A549 (cell line): ENCODE measurements around the gene ATF5.
"Not testable (repeated sequence)": the region's sequence is repeated elsewhere in the genome, so short reads cannot be mapped to it uniquely, and the experiment has no call there.

Experiments
- CTCF ChIP-seq: fragments of >200 bp; sonication (Bioruptor Twin); formaldehyde crosslinking; IDR thresholded peaks from 3 replicates; pipeline ENCODE4 v1.5.1; 2016
- ELK1 ChIP-seq: fragments of 150-350 bp; IDR thresholded peaks from 2 replicates; pipeline ENCODE4 v1.6.1; 2014; ENCODE audit warnings: low read depth, mild to moderate bottlenecking, low read length
- EP300 ChIP-seq, 2 experiments: fragments of >200 bp; sonication (Bioruptor Twin); formaldehyde crosslinking; IDR thresholded peaks; 2 replicates in 1 of 2; 3 replicates in 1 of 2; pipeline ENCODE4 v1.6.1; 2016 to 2017
- ESRRA ChIP-seq: fragments of 150-350 bp; IDR thresholded peaks from 2 replicates; pipeline ENCODE4 v1.6.1; 2014; ENCODE audit warnings: mild to moderate bottlenecking, low read length, borderline replicate concordance
- JUNB ChIP-seq: fragments of >200 bp; sonication (Bioruptor Twin); formaldehyde crosslinking; IDR thresholded peaks from 2 replicates; pipeline ENCODE4 v1.6.1; 2016
- MAFK ChIP-seq: fragments of 450-650 bp; IDR thresholded peaks from 2 replicates; pipeline ENCODE4 v1.6.1; 2014; ENCODE audit not compliant: partially characterized antibody
- MAX ChIP-seq: IDR thresholded peaks from 2 replicates; pipeline ENCODE4 v1.6.1; 2012
- NFE2L2 ChIP-seq: fragments of 150-350 bp; conservative IDR thresholded peaks from 2 replicates; pipeline ENCODE4 v1.6.1; 2014; ENCODE audit warnings: low read length
- PHF8 ChIP-seq: fragments of 200-600 bp; sonication (generic); IDR thresholded peaks from 2 replicates; pipeline ENCODE4 v1.6.1; 2016; ENCODE audit warnings: low read depth, mild to moderate bottlenecking, antibody characterized with exemption, moderate library complexity, borderline replicate concordance
- POLR2A ChIP-seq: IDR thresholded peaks from 2 replicates; pipeline ENCODE4 v1.6.1; 2012; ENCODE audit warnings: mild to moderate bottlenecking, low read length
- RARB ChIP-seq: fragments of 250-450 bp; sonication (Bioruptor Pico); IDR thresholded peaks from 2 replicates; pipeline ENCODE4 v1.8.0; 2021; ENCODE audit warnings: mild to moderate bottlenecking, moderate library complexity
- RCOR1 ChIP-seq: fragments of 150-350 bp; IDR thresholded peaks from 2 replicates; pipeline ENCODE4 v1.6.1; 2014; ENCODE audit warnings: antibody characterized with exemption, low read length, low read depth
- REST ChIP-seq: fragments of 200-600 bp; sonication (generic); IDR thresholded peaks from 2 replicates; pipeline ENCODE4 v1.6.1; 2016; ENCODE audit warnings: antibody characterized with exemption, mild to moderate bottlenecking, moderate library complexity
- SREBF2 ChIP-seq: fragments of 450-650 bp; IDR thresholded peaks from 2 replicates; pipeline ENCODE4 v1.6.1; 2014; ENCODE audit warnings: mild to moderate bottlenecking, moderate library complexity

GRCh38 chr19:49960980-49961379 is 32.0 kb downstream of the ATF5 start, which contains the start of gene SIGLEC11:
- TF ChIP-seq CTCF; RCOR1; REST; MAX; PHF8; POLR2A; NFE2L2; ELK1; RARB (CRISPR knock-in tag); MAFK; EP300 (IDR thresholded peaks at IDR 0.05); JUNB; SREBF2; ESRRA: not testable (repeated sequence)
